NCI-H2107 (cell line): ENCODE results near the gene ACACB.

Experiments used
- DNase-seq: peaks from one replicate; lab custom pipeline; 2025; lab: John Stamatoyannopoulos, UW

The ACACB gene

GRCh38 chr12:109110988-109111495 lies 5.3 kb upstream of the ACACB start:
- DNase-seq: no peak

GRCh38 chr12:109112720-109113465 lies 3.5 kb upstream of the ACACB start:
- no peak for DNase-seq

- no peak for DNase-seq
These were observed 2.6 kb upstream of the ACACB start for GRCh38 chr12:109113661-109114321.

GRCh38 chr12:109114644-109115043 lies 1.7 kb upstream of the ACACB start:
- DNase-seq: no peak

- no peak for DNase-seq
These were observed 1.0 kb upstream of the ACACB start for GRCh38 chr12:109115404-109115757.

GRCh38 chr12:109116611-109116949 lies 193 bp downstream of the ACACB start:
- no peak for DNase-seq

- DNase-seq: no peak
These were observed 3.7 kb downstream of the ACACB start for GRCh38 chr12:109120095-109120494.

- DNase-seq: no peak
These were observed 4.2 kb downstream of the ACACB start for GRCh38 chr12:109120557-109120956.

GRCh38 chr12:109121346-109121880 lies 5.0 kb downstream of the ACACB start:
- DNase-seq: no peak

- DNase-seq: no peak
These were observed 8.7 kb downstream of the ACACB start for GRCh38 chr12:109124878-109125648.

- DNase-seq: no peak
These were observed 9.4 kb downstream of the ACACB start for GRCh38 chr12:109125791-109126190.

- DNase-seq: no peak
These were observed 10.4 kb downstream of the ACACB start for GRCh38 chr12:109126784-109127183.

GRCh38 chr12:109127533-109128242 lies 11.3 kb downstream of the ACACB start:
- DNase-seq: no peak

GRCh38 chr12:109130297-109131153 lies 14.1 kb downstream of the ACACB start:
- DNase-seq: no peak

- DNase-seq: peak; percentile 40
These were observed 15.0 kb downstream of the ACACB start for GRCh38 chr12:109131154-109132050.

- DNase-seq: no peak
These were observed 18.0 kb downstream of the ACACB start for GRCh38 chr12:109134186-109134917.

GRCh38 chr12:109137055-109137454 lies 20.7 kb downstream of the ACACB start:
- DNase-seq: no peak

- no peak for DNase-seq
These were observed 23.0 kb downstream of the ACACB start for GRCh38 chr12:109139360-109139759.

GRCh38 chr12:109139791-109140190 lies 23.4 kb downstream of the ACACB start:
- no peak for DNase-seq
